SU-DHL-6 (cell line): ENCODE results near the gene FBXO31.

Source experiments
- H2AFZ ChIP-seq: fragments of 200-600 bp; sonication (generic); 2 replicates; pipeline ENCODE4 v1.6.1; 2014; ENCODE audit warnings: low read depth, mild to moderate bottlenecking, moderate library complexity, mixed read lengths, antibody characterized with exemption, low read length; ENCODE audit not compliant: severe bottlenecking
- H3F3A ChIP-seq: fragments of 200-600 bp; shearing (Covaris generic); 2 replicates; pipeline ENCODE4 v1.6.0; 2016; ENCODE audit warnings: antibody characterized with exemption, mild to moderate bottlenecking; ENCODE audit not compliant: insufficient read depth
- H3K27ac ChIP-seq: fragments of 200-600 bp; sonication (generic); 2 replicates; pipeline ENCODE4 v1.5.1; 2016; ENCODE audit warnings: low read depth, mild to moderate bottlenecking, low read length, moderate library complexity, mixed read lengths
- H3K27me3 ChIP-seq: fragments of 200-600 bp; sonication (generic), shearing (Covaris generic); 2 replicates; pipeline ENCODE4 v1.6.0; 2014; ENCODE audit warnings: mild to moderate bottlenecking, low read length
- H3K36me3 ChIP-seq: fragments of 200-600 bp; sonication (generic); 2 replicates; pipeline ENCODE4 v1.6.1; 2014; ENCODE audit warnings: mild to moderate bottlenecking, low read length, mixed read lengths
- H3K4me2 ChIP-seq: fragments of 300-600, 200-600 bp; shearing (Covaris generic), sonication (generic); 2 replicates; pipeline ENCODE4 v1.6.0; 2014; ENCODE audit warnings: low read length, low read depth, mild to moderate bottlenecking; ENCODE audit not compliant: poor library complexity, severe bottlenecking
- H3K4me3 ChIP-seq: fragments of 200-600 bp; sonication (generic); 2 replicates; pipeline ENCODE4 v1.5.1; 2014; ENCODE audit warnings: antibody characterized with exemption, low read length, mild to moderate bottlenecking, mixed read lengths; ENCODE audit not compliant: insufficient read depth, poor library complexity, severe bottlenecking
- H3K79me2 ChIP-seq: fragments of 200-600 bp; sonication (generic); 2 replicates; pipeline ENCODE4 v1.6.1; 2014; ENCODE audit warnings: mild to moderate bottlenecking, low read length, moderate library complexity; ENCODE audit not compliant: insufficient read depth
- H3K9ac ChIP-seq: fragments of 200-600 bp; sonication (generic); 2 replicates; pipeline ENCODE4 v1.7.0; 2014; ENCODE audit warnings: mild to moderate bottlenecking, low read length
- H3K9me2 ChIP-seq: fragments of 200-600 bp; sonication (generic); replicated peaks from 2 replicates; pipeline ENCODE4 v1.6.1; 2014; ENCODE audit warnings: low read length; ENCODE audit not compliant: insufficient read depth
- H3K9me3 ChIP-seq: fragments of 200-600 bp; sonication (generic); 2 replicates; pipeline ENCODE4 v1.6.1; 2014; ENCODE audit warnings: low read length, mixed read lengths; ENCODE audit not compliant: insufficient read depth
- H4K20me1 ChIP-seq: fragments of 200-600 bp; sonication (generic); 2 replicates; pipeline ENCODE4 v1.6.1; 2014; ENCODE audit warnings: low read depth, mild to moderate bottlenecking, antibody characterized with exemption, low read length, moderate library complexity, mixed read lengths
- CTCF ChIP-seq: fragments of 200-600 bp; sonication (generic); IDR thresholded peaks from one replicate; pipeline ENCODE4 v1.5.1; 2017; ENCODE audit warnings: antibody characterized with exemption, mild to moderate bottlenecking, low read length, moderate library complexity; ENCODE audit not compliant: insufficient read depth, poor library complexity, severe bottlenecking
- EZH2phosphoT487 ChIP-seq: fragments of 200-600 bp; sonication (generic), shearing (Covaris generic); conservative IDR thresholded peaks from 2 replicates; pipeline ENCODE4 v1.6.1; 2018; ENCODE audit warnings: mild to moderate bottlenecking, antibody characterized with exemption, low read length, moderate library complexity, mixed read lengths

FBXO31 gene

DNA sequence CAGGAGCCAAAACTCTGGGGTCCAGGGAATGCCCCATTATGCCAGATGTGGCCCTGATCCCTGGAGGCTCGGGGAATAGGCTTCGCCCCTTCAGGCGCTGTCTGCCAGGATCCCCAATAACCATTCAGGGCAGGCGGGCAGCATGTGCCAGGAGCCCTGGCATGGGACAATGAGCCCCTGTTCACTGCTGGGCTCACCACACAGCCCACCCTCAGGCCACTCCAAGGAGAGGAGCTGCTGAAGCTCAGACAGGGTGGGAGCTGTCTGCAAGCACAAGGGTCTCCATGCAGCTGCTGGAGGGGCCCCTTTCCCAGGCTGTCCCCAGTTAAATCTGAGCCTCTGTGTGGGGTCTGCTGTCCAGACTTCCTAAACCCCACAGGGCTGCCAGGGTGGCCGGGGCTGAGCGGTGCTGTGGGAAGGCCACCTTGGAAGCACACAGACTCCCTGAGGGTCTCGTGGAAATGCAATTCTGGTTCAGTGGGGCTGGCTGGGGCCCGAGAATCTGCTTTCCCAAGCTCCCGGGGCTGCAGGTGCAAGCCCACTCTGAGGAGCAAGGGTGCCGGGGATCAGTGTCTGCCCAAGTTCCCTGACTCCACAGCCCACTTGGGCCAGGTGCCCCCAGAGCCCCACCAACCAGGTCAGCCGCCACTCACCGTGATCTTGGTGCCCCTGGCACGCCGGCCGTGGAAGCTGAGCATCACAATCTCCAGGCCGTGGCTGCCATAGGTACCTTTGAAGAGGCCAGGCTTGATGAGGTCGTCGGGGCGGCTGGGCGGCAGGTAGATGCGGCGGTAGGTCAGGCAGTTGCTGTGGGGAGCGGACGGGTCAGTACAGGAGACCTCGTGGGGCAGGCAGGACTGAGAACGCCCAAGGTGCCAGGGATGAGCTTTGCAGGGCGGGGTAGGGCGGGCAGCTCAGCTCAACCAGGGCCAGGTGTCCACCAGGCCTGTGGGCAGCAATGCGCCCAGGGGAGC, 48.6 kb downstream of the FBXO31 start:
- no peak overlapping the region for H3K27ac ChIP-seq
- no peak overlapping the region for H3K9ac ChIP-seq
- no peaks in the 10 kb centered on the region for H3K36me3 ChIP-seq
- H3K79me2 ChIP-seq, result no peaks in the 10 kb centered on the region
- no peaks in the 10 kb centered on the region for H4K20me1 ChIP-seq
- H3K4me3 ChIP-seq, result no peak overlapping the region
- H3K9me2 ChIP-seq, result no peaks in the 10 kb centered on the region
- H3F3A ChIP-seq, result no peaks in the 10 kb centered on the region
- H2AFZ ChIP-seq, result no peak overlapping the region
- no peaks in the 10 kb centered on the region for H3K27me3 ChIP-seq
- no peak overlapping the region for H3K4me2 ChIP-seq
- H3K9me3 ChIP-seq, result no peaks in the 10 kb centered on the region
- TF ChIP-seq EZH2phosphoT487 (no peak), CTCF (no peak)

DNA sequence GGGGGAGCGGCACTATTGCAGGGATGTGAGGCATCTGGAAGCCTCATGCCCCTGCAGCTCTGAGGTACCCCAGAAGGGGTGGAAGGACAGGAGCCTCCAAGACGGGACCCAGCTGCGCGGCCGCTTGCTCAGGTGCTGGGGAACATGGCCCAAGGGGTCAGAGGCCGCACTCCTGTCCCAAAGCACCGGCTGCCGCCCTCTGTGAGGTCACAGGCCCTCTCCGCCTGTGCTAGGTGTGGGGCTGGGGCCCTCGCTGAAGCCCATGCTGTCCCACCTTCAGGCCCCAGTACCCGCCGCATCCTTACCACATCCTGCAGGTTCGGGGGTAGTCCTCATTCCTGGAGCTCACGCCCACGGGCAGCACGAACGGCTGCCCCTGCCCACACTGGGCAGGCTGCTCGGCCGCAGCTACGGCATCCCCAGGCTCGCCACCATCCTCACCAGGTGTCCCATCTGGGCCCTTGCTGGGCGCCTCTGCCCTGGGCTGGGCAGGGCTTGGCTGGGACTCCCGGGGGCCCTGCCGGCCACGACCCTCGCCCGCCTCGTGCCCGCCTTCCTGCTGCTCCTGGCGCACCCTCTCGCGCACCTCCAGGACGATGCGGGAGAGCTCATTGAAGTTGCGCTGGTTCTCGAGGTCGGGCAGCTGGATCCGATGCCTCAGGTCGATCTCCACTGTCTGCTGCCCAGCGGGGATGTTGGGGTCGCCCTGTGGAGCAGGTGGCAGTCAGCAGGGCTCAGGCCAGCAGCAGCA, 49.8 kb downstream of the FBXO31 start:
- TF ChIP-seq EZH2phosphoT487 (no peak), CTCF (no peak)
- Histone ChIP-seq H3F3A (no peaks in the 10 kb centered on the region), H3K4me2 (no peak overlapping the region), H3K36me3 (no peaks in the 10 kb centered on the region), H3K27ac (no peak overlapping the region), H3K4me3 (no peak overlapping the region), H4K20me1 (no peaks in the 10 kb centered on the region), H3K9me3 (no peaks in the 10 kb centered on the region), H3K9me2 (no peaks in the 10 kb centered on the region), H3K79me2 (no peaks in the 10 kb centered on the region), H2AFZ (no peak overlapping the region), H3K27me3 (no peaks in the 10 kb centered on the region), H3K9ac (no peak overlapping the region)

- Histone ChIP-seq H3K4me3 (no peak overlapping the region), H3K9me3 (no peaks in the 10 kb centered on the region), H3K36me3 (no peaks in the 10 kb centered on the region), H3K4me2 (no peak overlapping the region), H3K27ac (no peak overlapping the region), H3K9ac (no peak overlapping the region), H3K79me2 (no peaks in the 10 kb centered on the region), H3F3A (no peaks in the 10 kb centered on the region), H4K20me1 (no peaks in the 10 kb centered on the region), H3K9me2 (no peaks in the 10 kb centered on the region), H2AFZ (no peak overlapping the region), H3K27me3 (no peaks in the 10 kb centered on the region)
- no peak for TF ChIP-seq CTCF
- no peak for TF ChIP-seq EZH2phosphoT487
Measured at GRCh38 chr16:87333101-87333500, 50.5 kb downstream of the FBXO31 start.
